ENCODE data around the gene SLC6A18.

The SLC6A18 gene, protein sequence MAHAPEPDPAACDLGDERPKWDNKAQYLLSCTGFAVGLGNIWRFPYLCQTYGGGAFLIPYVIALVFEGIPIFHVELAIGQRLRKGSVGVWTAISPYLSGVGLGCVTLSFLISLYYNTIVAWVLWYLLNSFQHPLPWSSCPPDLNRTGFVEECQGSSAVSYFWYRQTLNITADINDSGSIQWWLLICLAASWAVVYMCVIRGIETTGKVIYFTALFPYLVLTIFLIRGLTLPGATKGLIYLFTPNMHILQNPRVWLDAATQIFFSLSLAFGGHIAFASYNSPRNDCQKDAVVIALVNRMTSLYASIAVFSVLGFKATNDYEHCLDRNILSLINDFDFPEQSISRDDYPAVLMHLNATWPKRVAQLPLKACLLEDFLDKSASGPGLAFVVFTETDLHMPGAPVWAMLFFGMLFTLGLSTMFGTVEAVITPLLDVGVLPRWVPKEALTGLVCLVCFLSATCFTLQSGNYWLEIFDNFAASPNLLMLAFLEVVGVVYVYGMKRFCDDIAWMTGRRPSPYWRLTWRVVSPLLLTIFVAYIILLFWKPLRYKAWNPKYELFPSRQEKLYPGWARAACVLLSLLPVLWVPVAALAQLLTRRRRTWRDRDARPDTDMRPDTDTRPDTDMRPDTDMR

DNA sequence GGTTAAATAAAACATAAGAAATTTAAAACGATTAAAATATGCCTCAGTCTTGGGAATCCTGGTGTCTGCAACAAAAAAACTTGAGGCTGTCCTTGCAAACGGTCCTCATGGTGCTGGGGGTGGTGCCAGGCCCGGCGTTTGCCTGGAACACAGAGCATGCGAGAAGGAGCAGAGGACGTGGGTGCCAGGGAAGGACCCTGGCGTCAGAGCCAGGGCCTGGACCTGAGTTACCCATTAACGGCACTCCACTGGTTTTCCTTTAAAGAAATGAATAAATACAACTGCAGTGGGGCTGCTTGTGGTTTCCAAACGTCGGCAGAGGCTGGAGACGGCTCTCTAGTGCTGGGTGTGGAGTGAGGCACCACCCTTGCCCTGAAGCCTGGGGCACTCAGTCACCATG lies at the start of gene SLC6A18:
Gene SLC6A18 (plus strand): TSS at position 301 of the 400 bp plus-strand sequence. CDS start 97 bp downstream, at position 398.
- no peak for DNase-seq

DNA sequence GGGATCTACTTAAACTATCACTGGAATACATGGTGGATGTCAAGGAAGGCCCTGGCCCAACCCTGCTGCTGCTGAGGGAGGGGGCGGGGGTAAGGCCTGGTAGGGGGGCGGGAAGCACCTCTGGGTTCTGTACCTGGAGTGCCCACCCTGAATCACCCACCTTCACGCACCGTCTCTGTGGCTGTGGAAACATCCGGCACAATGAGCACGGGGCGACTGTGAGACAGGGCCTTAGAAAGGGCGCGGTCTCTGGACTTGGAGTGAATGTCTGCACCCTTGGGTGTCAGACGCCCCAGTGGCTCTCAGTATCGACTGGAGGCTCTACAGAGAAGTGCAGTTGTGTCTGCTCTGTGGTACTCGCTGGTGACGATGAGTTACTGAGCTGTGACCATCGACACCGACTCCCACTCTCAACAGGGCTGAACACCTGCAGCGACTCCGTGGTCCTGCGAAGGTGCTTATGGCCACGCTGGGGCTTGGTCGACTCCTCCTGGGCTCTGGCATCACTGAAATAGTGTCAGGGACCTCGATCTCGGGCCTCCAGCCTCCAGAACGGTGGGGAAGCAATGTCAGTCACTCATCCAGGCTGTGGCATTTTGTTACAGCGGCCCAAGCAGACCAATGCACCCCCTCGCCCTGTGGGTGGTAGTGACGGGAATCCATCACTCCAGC lies 49.2 kb upstream of the SLC6A18 start:
- no peak for DNase-seq

DNA sequence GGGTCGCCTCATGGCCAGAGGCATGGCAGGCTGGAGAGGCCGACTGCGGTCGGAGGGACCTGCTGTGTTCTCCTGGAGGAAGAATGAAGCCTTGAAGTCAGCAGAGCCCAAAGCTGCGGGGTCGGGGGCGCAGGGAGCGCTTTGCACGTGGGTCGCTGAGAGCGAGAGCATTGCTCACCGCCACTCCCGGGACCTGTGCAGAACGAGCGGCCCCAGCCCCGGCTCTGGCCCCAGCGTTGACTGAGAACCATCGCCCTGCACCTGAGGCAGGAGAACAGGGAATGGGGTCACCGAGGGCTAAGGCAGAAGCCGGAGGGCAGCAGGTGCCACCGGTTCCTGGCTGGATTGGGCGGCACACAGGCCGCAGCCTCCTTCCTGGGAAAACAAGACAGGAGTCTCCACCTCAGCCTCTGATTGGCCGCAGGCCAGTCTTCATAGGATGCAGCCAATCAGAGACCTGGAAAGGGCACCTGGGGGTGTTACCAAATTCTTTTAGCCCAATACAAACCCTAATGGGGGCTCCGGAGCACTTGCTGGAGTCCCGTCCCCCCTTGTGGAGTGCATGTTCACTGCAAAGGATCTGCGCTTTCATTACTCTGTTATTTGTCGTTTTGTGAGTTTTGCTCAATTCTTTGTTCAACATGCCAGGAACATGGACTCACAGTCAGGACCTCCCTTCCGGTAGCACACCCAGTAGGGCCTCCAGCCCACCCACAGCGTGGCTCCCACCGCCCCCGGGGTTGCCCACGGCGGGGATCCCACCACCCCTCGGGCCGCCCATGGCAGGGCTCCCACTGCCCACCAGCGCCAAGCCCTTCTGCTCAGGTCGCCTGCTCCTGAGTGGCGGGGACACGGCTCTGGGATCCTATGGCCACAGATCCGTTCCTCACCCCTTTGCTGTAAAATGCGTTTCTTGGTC lies 48.4 kb upstream of the SLC6A18 start:
- DNase-seq = no peak

DNA sequence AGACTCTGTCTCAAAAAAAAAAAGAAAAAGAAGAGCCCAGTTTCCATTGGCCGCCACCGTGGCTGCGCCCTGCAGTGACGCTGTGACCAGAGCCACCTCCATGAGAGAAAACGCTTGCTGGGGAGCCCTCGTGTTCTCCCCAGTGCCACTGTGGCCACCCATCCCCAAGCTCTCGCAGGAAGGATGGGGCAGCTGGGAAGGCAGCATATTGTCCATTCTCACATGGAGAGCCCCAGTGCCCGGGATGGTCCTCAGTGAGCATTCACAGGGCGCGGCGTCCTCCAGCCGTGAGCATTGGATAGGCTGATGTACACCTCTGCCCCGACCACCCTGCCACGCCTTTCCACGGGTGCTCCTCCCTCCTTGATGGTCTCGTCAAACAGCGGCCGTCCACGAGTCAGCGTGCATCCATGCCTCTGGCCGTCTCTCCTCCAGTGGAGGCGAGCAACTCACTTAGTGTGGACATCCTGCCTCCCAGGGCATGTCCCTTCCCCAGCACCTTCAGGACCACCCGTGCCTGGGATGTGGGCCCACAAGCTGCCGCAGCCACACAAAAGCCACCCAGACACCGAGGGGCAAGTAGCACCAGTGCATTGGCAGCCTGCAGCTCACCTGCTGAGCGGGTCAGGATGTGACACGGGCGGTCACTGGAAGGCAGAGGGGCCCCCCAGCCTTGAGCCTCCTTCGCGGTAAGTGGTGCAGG lies 47.2 kb upstream of the SLC6A18 start:
- no peak for DNase-seq

DNA sequence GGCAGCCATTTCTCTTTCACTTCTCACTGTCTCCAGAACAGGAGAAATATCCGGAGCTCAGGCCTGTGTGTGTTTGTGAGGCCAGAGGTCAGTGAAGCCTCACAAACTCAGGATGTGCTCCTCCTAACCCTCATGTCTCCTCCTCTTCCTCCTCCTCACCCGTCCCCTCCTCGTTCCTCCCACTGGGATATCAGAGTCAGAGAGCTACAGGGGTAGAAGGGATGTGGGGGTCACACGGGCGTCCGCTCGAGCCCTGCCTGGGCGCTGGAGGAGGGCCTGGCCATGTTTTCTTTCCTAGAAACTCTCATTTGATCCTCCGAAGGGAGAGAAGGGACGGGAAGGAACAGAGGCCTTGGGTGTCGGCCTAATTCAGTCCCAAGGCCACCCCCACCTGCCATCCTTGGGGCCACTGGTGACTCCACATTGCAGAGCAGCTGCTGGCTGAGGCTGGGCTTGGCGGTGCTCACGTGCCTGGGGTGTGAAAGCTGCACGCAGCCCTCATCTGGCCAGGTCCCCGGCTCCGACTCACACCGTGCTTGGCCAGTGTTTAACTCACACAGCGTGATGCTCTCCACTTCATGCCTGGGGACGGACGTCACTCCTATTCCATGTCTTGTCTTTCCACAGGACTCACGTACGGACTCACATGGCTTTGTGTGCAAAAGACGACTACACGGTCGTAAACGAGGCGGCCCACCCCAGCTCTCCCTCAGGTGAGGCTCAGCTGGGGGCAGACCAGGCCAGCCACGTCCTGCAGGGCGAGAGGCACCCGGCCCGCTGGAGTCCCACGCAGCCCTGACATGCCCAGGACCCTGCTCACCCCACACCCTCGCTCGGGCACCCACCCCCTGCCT lies 46.4 kb upstream of the SLC6A18 start:
- DNase-seq = no peak

DNA sequence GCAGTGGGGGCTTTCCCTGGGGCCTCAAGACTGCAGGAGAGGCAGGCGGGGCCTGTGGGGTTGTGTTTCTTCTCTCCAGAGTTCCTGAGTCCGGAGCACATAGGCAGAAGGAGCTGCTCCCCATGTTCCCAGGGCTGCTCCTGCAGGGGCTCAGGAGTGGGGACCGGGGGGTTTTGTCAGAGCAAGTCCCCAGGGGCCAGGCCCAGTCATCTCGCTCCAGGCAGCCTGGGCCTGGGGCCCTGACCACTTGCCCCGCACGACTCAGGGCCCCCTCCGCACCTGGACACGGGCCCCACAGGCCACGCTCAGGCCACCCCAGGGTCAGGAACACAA lies 45.8 kb upstream of the SLC6A18 start:
- DNase-seq = no peak

DNA sequence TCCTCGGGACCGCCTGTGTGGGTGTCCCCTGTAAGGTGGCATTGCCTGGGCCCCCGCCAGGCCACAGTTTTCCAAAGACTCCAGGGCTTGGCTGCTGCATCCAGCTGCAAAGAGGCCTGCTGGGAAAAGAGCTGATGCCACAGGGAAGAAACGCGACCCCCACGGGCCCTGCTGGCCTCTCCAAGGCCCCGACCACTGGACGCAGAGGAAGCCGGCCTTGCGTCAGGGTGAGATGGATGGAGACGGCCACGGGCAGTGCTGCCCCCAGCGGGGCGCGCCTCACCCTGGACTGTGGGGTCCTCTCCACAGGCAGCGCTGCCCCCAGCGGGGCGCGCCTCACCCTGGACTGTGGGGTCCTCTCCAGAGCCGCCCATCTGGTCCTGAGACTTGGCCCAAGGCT lies 45.1 kb upstream of the SLC6A18 start:
- DNase-seq = no peak

DNA sequence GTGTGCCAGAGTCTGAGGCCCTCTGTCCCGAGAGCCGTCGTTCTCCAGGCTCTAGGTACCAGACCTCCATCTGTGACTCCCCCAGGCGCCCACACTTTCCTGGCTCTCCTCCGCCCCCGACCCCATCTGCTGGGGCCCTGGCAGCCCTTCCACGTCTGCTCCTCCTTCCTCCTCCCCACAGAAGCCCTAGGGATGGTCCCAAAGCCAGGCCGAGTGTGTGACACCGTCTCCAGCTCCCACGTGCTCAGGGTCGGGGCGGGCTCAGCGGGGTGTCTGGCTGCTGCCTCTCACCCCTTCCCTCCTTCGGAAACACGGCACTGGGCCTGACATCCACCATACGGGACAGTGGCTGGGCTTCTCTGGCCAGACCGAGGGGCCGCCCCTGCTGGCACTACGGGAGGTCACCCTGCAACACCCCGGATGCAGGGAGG lies 44.3 kb upstream of the SLC6A18 start:
- DNase-seq = no peak

DNA sequence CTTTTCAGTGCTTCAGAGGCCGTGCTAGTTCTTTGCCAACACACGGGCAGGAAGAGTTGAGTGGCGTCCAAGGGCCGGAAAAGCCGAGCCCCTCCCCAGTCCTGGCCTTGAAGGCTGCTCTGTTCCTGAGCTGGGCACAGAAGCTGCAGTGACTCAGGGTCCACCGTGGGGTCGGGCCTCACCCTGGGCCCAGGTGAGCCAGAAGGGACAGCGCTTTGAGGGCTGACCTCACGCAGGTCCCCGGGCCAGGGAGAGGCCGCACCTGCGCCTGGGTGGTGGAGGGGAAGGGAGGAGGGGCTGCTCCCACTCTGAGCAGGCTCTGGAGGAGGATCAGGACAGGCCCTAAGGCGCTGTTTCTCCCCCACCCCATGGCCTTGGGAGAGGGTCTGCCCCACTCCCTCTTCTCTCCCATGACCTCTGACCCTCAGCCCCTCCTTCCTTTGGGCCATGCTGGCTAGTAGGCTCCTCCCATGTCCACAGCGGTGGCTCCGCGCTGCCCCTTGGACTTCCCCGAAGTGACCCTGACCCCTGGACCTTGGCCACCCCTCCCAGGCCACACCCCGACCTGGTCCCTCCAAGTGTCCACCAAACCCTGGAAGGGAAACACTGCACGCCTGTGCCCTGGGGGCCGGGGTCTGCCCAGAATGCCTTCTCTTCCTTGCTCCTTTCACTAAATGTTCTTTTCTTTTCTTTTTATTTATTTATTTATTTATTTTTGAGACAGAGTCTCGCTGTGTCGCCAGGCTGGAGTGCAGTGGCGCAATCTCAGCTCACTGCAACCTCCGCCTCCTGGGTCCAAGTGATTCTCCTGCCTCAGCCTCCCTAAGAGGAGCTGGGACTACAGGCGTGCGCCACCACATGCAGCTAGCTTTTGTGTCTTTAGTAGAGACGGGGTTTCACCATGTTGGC lies 43.5 kb upstream of the SLC6A18 start:
- peak in 3 of 58 donors; percentile 9 to 38 (median 9) for DNase-seq

DNA sequence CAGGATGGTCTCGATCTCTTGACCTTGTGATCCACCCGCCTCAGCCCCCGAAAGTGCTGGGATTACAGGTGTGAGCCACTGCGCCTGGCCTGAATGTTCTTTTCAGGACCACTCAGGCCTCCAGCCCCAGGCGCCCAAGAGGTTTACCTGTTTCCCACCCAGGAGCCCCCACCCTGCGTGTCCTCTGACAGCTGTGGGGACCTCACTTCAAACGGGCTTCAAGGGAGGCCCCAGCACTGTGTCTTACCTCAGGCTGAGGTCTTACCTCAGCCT lies 42.9 kb upstream of the SLC6A18 start:
- DNase-seq = no peak

DNA sequence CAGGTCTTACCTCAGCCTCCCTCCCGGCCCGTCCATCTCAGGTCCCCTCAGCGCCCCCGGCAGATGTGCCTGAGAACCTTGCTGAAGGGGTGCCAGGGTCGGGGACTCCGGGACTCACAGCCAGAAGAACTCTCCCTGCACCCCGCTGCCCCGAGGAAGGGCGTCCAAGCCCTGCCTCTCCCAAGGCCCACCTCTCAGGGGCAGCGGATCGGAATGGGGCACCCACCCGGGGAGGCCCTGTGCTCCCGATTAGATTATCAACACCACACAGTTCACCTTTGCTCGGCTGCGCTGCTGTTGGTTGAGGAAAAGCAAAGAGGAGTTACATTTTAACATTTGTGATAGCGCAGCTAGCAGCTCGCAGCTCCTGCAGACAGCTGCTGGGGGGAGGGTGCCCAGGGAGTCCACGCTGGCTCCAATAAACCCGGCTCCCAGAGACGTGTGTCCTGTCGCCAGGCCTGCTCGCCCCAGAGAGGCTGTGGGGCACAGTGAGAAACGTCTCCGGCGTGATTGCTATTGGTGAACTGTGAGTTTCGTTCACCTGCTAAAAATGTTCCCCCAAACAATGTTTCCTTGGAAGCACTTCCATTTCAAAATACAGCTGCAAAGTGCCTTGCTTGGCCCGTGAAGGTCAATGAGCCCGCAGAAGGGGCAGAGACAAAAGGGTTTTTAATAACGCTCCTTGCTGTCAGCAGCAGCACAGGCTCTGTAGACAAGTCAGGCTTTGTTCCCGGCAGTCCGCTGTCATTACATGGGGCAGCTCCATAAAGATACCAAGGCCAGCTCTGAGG lies 42.4 kb upstream of the SLC6A18 start:
- peak in 47 of 58 donors; percentile 18 to 90 (median 65) for DNase-seq

DNA sequence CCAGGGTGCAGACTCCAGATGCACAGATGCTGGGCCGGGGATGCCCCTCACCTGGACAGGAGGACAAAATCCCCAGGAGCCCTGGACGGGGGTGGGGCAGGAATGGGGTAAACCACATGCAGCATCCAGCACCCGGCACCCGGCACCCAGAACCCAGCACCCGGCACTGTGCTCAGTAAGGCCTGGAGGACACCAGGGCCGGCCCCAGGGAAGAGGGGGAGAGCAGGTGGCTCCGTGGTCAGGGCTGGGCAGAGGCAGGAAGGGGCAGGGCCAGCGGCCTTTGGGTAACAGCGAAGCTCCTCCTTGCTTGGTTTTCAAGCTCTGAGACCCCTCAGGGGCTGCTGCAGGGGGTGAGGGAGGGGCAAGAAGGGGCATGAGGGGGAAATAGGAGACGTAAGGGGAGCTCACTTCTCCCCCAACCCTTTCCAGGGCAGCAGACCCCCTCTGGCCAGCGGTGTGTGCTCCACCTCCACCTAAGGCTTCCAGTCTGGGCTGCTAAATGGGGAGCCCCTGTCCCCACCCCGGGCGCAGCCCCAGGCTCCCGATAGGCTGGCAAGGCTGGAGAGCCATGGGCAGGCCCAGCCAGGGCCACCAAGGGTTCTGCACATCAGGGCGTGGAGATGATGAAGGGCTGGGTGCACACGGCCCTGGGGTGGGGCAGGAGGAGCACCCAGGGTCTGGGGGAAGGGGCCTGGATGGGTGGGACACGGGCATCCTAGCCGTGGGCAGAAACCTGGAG lies 41.6 kb upstream of the SLC6A18 start:
- DNase-seq = peak in 3 of 58 donors; percentile 25 to 75 (median 62)

DNA sequence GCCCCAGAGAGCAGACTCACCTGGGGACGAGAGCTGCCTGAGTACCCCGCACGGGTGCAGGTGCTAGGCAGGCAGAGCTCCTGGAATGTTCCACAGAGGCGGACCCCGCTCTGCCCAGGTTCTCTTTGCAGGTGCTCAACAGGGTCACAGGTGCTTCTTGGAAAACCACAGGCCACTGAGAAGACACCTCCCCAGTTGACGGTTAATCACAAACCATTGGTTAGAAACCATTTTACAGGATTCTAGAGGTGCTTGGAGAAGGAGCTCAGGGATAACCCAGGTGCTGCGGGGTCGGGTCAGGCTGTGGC lies 41.1 kb upstream of the SLC6A18 start:
- no peak for DNase-seq

DNA sequence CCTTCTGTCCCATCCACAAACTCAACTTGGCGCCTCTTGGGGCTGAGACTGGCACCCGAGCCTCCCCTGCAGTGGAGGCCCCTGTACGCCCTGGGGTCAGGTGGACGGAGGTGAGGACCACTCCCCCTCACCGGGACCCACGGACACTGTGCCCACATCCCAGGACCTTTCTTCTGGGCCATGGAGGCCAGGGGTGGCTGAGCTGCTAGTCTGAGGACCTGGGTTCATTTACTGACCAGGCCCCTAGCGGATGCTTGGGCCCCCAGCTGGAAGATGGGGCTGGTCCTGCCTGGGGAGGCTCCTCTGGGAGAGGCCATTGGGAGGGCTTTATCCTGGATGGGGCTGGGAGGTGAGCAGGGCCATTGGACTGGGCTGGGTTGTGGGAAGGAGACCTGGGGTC lies 40.7 kb upstream of the SLC6A18 start:
- DNase-seq = no peak

DNA sequence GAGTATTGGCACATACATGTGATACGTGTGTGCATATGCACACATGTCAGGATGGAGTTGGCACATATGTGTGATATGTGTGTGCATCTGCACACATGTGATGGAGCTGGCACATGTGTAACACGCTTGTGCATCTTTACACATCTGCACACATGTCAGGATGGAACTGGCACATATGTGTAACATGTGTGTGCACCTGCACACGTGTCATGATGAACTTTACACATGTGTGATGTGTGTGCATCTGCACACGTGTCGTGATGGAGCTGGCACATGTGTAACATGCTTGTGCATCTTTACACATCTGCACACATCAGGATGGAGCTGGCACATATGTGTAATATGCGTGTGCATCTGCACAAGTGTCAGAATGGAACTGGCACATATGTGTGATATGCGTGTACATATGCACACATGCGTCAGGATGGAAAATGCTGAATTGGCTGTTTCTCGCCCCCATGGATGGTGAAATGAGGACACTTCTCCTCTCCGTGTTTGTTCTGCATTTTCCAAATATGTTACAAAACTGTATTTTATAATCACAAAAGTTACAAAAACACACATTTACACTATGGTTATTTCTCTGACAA lies 40.0 kb upstream of the SLC6A18 start:
- DNase-seq = no peak

DNA sequence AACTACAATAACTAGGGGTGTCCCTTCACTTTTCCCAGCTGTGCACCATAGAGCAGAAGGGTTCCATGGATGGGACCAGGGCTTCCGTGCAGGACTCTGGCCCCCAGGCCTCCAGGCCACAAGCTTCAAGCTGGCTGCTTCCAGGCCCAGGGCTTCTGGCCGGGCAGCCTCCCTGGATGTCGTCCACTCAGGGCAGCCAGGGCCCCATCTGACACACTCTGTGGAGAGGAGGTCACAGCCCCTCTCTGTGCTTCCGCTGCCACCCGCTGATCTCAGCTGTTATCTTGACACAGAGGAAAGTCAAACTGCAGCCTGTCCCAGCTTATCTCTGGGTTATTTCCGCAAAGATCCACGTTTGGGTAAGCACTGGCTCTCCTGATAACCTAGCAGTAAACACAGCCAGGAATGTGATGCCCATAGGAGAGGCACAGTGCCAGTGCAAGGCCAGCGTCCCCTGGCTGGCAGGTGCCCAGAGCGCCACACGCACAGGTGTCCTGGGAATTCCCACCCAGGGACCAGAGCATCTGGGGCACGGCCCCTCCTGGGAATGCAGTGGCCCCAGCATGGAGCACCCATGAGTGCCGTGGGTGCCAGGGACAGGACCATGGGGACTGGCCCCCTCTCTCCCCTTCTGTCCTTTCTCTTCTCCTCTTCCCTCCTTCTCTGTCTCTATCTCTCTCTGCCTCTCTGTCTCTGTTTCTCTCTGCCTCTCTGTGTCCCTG lies 39.4 kb upstream of the SLC6A18 start:
- no peak for DNase-seq

All from anterior cingulate cortex (tissue), 58 donors.